ENCODE data around the gene C6orf62.
"Not testable (repeated sequence)": the region's sequence is repeated elsewhere in the genome, so short reads cannot be mapped to it uniquely, and the experiment has no call there.

Gene C6orf62

DNA sequence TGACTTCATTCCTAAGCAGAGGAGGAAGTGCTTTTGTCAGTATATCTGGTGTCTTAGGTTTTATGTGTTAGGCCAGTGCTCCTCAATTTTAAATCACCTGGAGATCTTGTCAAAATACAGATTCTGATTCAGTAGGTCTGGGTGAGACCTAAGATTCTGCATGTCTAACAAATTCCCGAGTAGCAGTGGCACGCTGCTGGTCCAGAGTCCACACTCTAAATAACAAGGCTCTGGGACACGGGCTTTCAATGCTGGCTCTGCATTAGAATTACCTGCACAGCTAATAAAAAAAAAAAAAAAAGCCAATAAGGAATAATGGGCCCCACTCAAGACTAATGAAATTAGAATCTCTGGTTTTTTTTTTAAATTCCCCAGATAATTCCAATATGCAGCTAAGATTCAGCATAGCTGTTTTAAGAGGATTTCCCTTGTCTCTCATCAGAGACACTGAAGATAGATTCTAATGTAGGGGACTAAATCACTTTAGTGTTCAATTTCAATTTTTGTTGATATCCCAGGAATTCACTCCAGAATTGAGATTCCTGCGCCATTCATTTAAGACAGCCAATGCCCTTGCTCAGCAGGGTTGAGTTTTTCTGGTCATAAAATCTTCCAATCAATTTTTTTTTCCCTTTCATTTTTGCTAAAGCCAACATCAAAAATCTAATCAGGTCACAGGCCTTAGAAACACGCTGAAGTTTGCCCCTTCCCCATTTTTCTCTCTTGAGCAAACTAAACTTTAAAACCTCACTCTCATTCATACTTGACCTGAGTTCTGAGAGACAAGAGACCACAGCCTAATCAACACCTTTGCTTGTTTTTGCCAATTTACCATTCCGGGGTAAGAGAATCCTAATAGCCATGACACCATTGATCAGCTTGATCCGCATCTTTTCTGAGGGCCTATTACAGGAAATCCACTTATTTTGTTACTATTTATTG, 54.6 kb downstream of the C6orf62 start:
- H3K4me3 ChIP-seq (ENCODE audit: low read depth in 1 of 2, low read length in 2 of 2): peak overlapping the region in 1 of 2 donors; percentile 100
- peaks cover 9 to 28% of the 10 kb centered on the region in 2 donors for H3K36me3 ChIP-seq (ENCODE audit: control insufficient read depth in 1 of 2, insufficient read depth in 2 of 2, low read length in 2 of 2)
- no peaks in the 10 kb centered on the region for H3K27me3 ChIP-seq (ENCODE audit: low read depth, low read length)
- H3K4me1 ChIP-seq (ENCODE audit: control insufficient read depth in 1 of 2, insufficient read depth in 2 of 2, low read length in 2 of 2): peaks cover 10 to 37% of the 10 kb centered on the region in 2 donors
- H3K27ac ChIP-seq (ENCODE audit: low read length): peak overlapping the region; percentile 15
- H3K9me3 ChIP-seq (ENCODE audit: control insufficient read depth in 1 of 2, low read length in 2 of 2): no peaks in the 10 kb centered on the region

GRCh38 chr6:24663189-24663588, 55.8 kb downstream of the C6orf62 start:
- Histone ChIP-seq H3K4me3 (ENCODE audit: low read depth in 1 of 2, low read length in 2 of 2) (no peak overlapping the region), H3K4me1 (ENCODE audit: control insufficient read depth in 1 of 2, insufficient read depth in 2 of 2, low read length in 2 of 2) (peaks cover 10 to 31% of the 10 kb centered on the region in 2 donors), H3K27ac (ENCODE audit: low read length) (no peak overlapping the region), H3K36me3 (ENCODE audit: control insufficient read depth in 1 of 2, insufficient read depth in 2 of 2, low read length in 2 of 2) (peaks cover 12 to 34% of the 10 kb centered on the region in 2 donors), H3K27me3 (ENCODE audit: low read depth, low read length) (no peaks in the 10 kb centered on the region), H3K9me3 (ENCODE audit: control insufficient read depth in 1 of 2, low read length in 2 of 2) (no peaks in the 10 kb centered on the region)

DNA sequence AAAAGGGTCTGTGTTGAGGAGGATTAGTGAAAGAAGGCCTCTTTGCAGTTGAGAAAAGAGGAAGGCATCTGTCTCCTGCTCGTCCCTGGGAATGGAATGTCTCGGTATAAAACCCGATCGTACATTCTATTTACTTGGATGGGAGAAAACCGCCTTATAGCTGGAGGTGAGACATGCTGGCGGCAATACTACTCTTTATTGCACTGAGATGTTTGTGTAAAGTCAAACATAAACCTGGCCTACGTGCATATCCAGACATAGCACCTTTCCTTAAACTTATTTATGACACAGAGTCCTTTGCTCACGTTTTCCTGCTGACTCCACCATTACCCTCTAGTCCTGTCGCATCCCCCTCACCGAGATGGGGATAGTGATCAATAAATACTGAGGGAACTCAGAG, 56.7 kb downstream of the C6orf62 start:
- H3K27ac ChIP-seq (ENCODE audit: low read length): no peak overlapping the region
- peaks cover 17 to 32% of the 10 kb centered on the region in 2 donors for H3K36me3 ChIP-seq (ENCODE audit: control insufficient read depth in 1 of 2, insufficient read depth in 2 of 2, low read length in 2 of 2)
- no peaks in the 10 kb centered on the region for H3K9me3 ChIP-seq (ENCODE audit: control insufficient read depth in 1 of 2, low read length in 2 of 2)
- no peaks in the 10 kb centered on the region for H3K27me3 ChIP-seq (ENCODE audit: low read depth, low read length)
- peaks cover 10 to 24% of the 10 kb centered on the region in 2 donors for H3K4me1 ChIP-seq (ENCODE audit: control insufficient read depth in 1 of 2, insufficient read depth in 2 of 2, low read length in 2 of 2)
- H3K4me3 ChIP-seq (ENCODE audit: low read depth in 1 of 2, low read length in 2 of 2): no peak overlapping the region

DNA sequence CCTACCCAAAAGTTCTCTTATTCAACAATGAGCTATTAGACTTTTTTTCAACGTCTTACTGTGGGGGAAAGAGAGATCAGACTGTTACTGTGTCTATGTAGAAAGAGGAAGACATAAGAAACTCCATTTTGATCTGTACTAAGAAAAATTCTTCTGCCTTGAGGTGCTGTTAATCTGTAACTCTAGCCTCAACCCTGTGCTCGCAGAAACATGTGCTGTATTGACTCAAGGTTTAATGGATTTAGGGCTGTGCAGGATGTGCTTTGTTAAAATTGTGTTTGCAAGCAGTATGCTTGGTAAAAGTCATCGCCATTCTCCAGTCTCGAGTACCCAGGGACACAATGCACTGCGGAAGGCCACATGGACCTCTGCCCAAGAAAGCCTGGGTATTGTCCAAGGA, 57.2 kb downstream of the C6orf62 start:
- Histone ChIP-seq H3K36me3 (ENCODE audit: control insufficient read depth in 1 of 2, insufficient read depth in 2 of 2, low read length in 2 of 2) (peaks cover 21 to 30% of the 10 kb centered on the region in 2 donors), H3K4me1 (ENCODE audit: control insufficient read depth in 1 of 2, insufficient read depth in 2 of 2, low read length in 2 of 2) (peaks cover 10 to 24% of the 10 kb centered on the region in 2 donors)
- not testable (repeated sequence) for H3K9me3 ChIP-seq (ENCODE audit: control insufficient read depth in 1 of 2, low read length in 2 of 2); H3K4me3 ChIP-seq (ENCODE audit: low read depth in 1 of 2, low read length in 2 of 2); H3K27ac ChIP-seq (ENCODE audit: low read length); H3K27me3 ChIP-seq (ENCODE audit: low read depth, low read length)

- no peak overlapping the region for H3K27ac ChIP-seq (ENCODE audit: low read length)
- peaks cover 6 to 16% of the 10 kb centered on the region in 2 donors for H3K4me1 ChIP-seq (ENCODE audit: control insufficient read depth in 1 of 2, insufficient read depth in 2 of 2, low read length in 2 of 2)
- H3K4me3 ChIP-seq (ENCODE audit: low read depth in 1 of 2, low read length in 2 of 2): no peak overlapping the region
- H3K36me3 ChIP-seq (ENCODE audit: control insufficient read depth in 1 of 2, insufficient read depth in 2 of 2, low read length in 2 of 2): peaks cover 25 to 30% of the 10 kb centered on the region in 2 donors
- no peaks in the 10 kb centered on the region for H3K27me3 ChIP-seq (ENCODE audit: low read depth, low read length)
- no peaks in the 10 kb centered on the region for H3K9me3 ChIP-seq (ENCODE audit: control insufficient read depth in 1 of 2, low read length in 2 of 2)
Measured at GRCh38 chr6:24660105-24660504, 58.8 kb downstream of the C6orf62 start.

DNA sequence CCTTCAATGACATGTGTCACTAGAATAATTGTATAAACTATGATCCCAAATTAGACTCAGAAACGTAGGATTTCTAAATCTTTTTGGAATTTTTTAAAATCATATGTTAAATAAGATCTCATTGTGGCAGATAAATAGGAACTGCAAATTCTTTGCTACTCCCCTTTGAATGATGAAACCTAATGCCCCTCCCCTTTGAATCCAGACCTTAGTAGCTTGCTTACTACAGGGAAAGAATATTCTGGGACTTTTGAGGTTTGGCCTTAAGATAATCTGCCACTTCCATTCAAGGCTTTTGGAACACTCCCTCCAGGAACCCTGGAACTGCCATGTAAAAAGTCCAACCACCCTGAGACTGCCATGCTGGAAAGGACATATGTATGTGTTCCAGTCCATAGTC, 59.4 kb downstream of the C6orf62 start:
- no peak overlapping the region for H3K27ac ChIP-seq (ENCODE audit: low read length)
- no peaks in the 10 kb centered on the region for H3K9me3 ChIP-seq (ENCODE audit: control insufficient read depth in 1 of 2, low read length in 2 of 2)
- H3K36me3 ChIP-seq (ENCODE audit: control insufficient read depth in 1 of 2, insufficient read depth in 2 of 2, low read length in 2 of 2): peaks cover 21 to 30% of the 10 kb centered on the region in 2 donors
- no peaks in the 10 kb centered on the region for H3K27me3 ChIP-seq (ENCODE audit: low read depth, low read length)
- H3K4me1 ChIP-seq (ENCODE audit: control insufficient read depth in 1 of 2, insufficient read depth in 2 of 2, low read length in 2 of 2): peaks cover under 1 to 10% of the 10 kb centered on the region in 2 donors
- no peak overlapping the region for H3K4me3 ChIP-seq (ENCODE audit: low read depth in 1 of 2, low read length in 2 of 2)

DNA sequence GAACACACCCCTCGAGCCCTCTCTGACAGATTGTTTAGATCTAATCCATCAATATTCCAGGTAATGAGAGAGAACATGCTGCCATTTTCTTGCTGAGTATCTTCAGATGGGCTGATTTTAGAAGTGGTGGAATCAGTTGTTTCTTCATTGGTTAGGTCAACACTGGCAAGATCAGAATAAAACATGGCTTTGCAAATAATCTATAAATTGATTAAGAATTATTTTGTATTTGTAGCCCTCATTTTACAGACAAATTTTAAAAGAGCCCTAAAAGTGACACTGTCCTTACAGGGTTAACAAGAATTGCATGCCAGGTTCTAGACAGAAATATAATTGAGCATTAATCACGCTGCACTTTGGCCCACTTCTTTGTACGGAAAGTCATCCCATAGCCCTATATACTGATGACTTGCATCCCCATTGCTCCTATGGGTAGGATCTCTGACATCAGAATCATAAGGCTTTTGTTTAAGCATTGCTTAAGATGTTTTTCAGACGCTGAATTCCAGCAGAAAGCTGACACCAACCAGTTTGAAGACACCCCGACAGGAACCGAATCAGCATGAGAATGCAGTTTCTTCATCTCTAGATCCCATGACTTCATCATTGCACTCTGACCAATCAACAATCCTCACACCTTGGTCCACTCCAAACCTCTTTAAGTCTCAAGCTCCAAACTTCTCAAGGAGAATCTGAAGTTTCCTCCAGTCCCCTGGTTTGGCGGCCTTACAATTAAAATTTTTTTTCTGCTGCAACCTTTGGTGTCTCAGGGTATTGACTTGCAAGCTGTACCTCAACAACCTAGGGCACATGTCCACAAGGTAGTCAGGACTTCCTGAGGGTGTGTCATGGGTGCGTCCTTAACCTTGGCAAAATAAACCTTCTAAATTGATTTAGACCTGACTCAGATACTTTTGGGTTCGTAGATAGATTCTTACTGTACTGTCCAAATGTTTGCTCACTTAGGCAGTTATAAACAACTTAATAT, 60.1 kb downstream of the C6orf62 start:
- Histone ChIP-seq H3K36me3 (ENCODE audit: control insufficient read depth in 1 of 2, insufficient read depth in 2 of 2, low read length in 2 of 2) (peaks cover 26 to 27% of the 10 kb centered on the region in 2 donors), H3K9me3 (ENCODE audit: control insufficient read depth in 1 of 2, low read length in 2 of 2) (no peaks in the 10 kb centered on the region), H3K4me1 (ENCODE audit: control insufficient read depth in 1 of 2, insufficient read depth in 2 of 2, low read length in 2 of 2) (peaks cover 0 to 10% of the 10 kb centered on the region in 2 donors), H3K4me3 (ENCODE audit: low read depth in 1 of 2, low read length in 2 of 2) (no peak overlapping the region), H3K27ac (ENCODE audit: low read length) (peak overlapping the region; percentile 39), H3K27me3 (ENCODE audit: low read depth, low read length) (no peaks in the 10 kb centered on the region)

DNA sequence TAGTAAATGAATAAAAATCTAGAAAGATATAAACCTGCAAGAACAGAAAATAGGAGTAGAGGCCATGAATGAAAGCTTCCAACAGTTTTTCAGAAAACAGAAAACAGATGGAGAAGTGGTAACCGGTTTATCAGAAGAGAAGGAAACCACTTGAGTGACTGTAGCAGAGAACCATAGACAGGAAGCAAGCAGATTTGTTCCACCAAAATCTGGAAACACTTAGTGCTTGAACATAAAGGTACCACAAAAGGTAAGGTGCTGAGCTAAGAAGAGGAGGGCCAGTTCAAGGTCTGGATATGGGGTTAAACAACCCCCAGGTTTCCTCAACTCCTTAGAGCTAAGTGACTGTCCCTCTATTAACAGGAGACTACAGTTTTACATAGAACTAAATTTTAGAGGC, 63.7 kb downstream of the C6orf62 start:
- H3K9me3 ChIP-seq (ENCODE audit: control insufficient read depth in 1 of 2, low read length in 2 of 2): no peaks in the 10 kb centered on the region
- H3K27ac ChIP-seq (ENCODE audit: low read length): no peak overlapping the region
- H3K4me3 ChIP-seq (ENCODE audit: low read depth in 1 of 2, low read length in 2 of 2): no peak overlapping the region
- no peaks in the 10 kb centered on the region for H3K27me3 ChIP-seq (ENCODE audit: low read depth, low read length)
- peaks cover 35 to 49% of the 10 kb centered on the region in 2 donors for H3K36me3 ChIP-seq (ENCODE audit: control insufficient read depth in 1 of 2, insufficient read depth in 2 of 2, low read length in 2 of 2)
- no peaks in the 10 kb centered on the region for H3K4me1 ChIP-seq (ENCODE audit: control insufficient read depth in 1 of 2, insufficient read depth in 2 of 2, low read length in 2 of 2)
